ENCODE results near the gene MTA3. TPM values are rescaled to one million over a fixed set of nuclear protein-coding genes. Genes with fewer than 3 reads are reported as not detected.

MTA3 gene
- 54.1 TPM for total RNA-seq

GRCh38 chr2:42568401-42569115 is at the start of gene MTA3:
Gene MTA3, plus strand, starts transcription at chr2:42568632. Its CDS starts 114 bp downstream, at chr2:42568746.

GRCh38 chr2:42764096-42764495 is 195.7 kb downstream of the MTA3 start, which contains the start of gene OXER1:
Gene OXER1, minus strand, starts transcription at chr2:42764135. Its CDS starts 73 bp downstream, at chr2:42764062.

GRCh38 chr2:42792583-42793333 is 224.3 kb downstream of the MTA3 start, which contains the start of gene HAAO:
Gene HAAO, minus strand, starts transcription at chr2:42792583. Its CDS starts 47 bp downstream, at chr2:42792536.

Small RNAs within 50 kb of the gene (small RNA-seq; reads per million reads assigned to genes)
- gene AC074375.1 (ENCODE audit: low replicate concordance), result not detected
- not detected for gene RNU6-137P (ENCODE audit: low replicate concordance)

Other genes starting within 250 kb of the MTA3 start
- 113 TPM for gene COX7A2L, start 207.4 kb upstream of the MTA3 start, total RNA-seq
- gene KCNG3, start 74.7 kb upstream of the MTA3 start, total RNA-seq, result 0.31 TPM
- 0.31 TPM for gene OXER1, start 195.5 kb downstream of the MTA3 start, total RNA-seq
- 1.3 TPM for gene HAAO, start 224.0 kb downstream of the MTA3 start, total RNA-seq

Measured in parietal lobe (tissue), 2 donors.